Sigmoid colon (tissue), 7 donors: ENCODE data around the gene CCDC116. TPM values are rescaled to one million over a fixed set of nuclear protein-coding genes. Genes with fewer than 3 reads are reported as not detected.

Source experiments
- DNase-seq: peaks from one replicate; pipeline ENCODE4 v3.0.0-alpha.2; 2019
- H3K27ac ChIP-seq, 4 donors: fragments of 200-600 bp; sonication (generic); one replicate each; pipeline ENCODE4 v1.5.1; 2016 to 2019; ENCODE audit warnings: mild to moderate bottlenecking in 1 of 4
- H3K27me3 ChIP-seq, 3 donors: fragments of 200-600 bp; sonication (generic); one replicate each; pipeline ENCODE4 v1.5.1; 2019; ENCODE audit warnings: mild to moderate bottlenecking in 1 of 3
- H3K36me3 ChIP-seq, 4 donors: fragments of 200-600 bp; sonication (generic); one replicate each; pipeline ENCODE4 v1.5.1; 2016 to 2019
- H3K4me1 ChIP-seq, 4 donors: fragments of 200-600 bp; sonication (generic); one replicate each; pipeline ENCODE4 v1.5.1; 2017 to 2019
- H3K4me3 ChIP-seq, 4 donors: fragments of 200-600 bp; sonication (generic); one replicate each; pipeline ENCODE4 v1.5.1; 2017 to 2019; ENCODE audit warnings: mild to moderate bottlenecking in 2 of 4, moderate library complexity in 1 of 4
- H3K9me3 ChIP-seq, 4 donors: fragments of 200-600 bp in 3 of 4; sonication (generic) in 3 of 4; one replicate each; pipeline versions ENCODE4 v1.5.1 to v1.6.1; 2013 to 2019
- CTCF ChIP-seq, 4 experiments: fragments of 450-650 bp in 3 of 4; fragments of 200-600 bp in 1 of 4; IDR thresholded peaks; one replicate each; pipeline ENCODE4 v1.5.1; 2016 to 2019; ENCODE audit warnings: antibody characterized with exemption in 4 of 4, mild to moderate bottlenecking in 3 of 4, moderate library complexity in 2 of 4
- EP300 ChIP-seq, 4 donors: sonication (generic); formaldehyde crosslinking; IDR thresholded peaks; one replicate each; pipeline ENCODE4 v1.6.1; 2017; ENCODE audit warnings: antibody characterized with exemption in 4 of 4
- POLR2A ChIP-seq, 2 donors: fragments of 450-650 bp; IDR thresholded peaks; one replicate each; pipeline ENCODE4 v1.6.1; 2016; ENCODE audit warnings: antibody characterized with exemption in 2 of 2, mild to moderate bottlenecking in 2 of 2, moderate library complexity in 2 of 2
- POLR2AphosphoS5 ChIP-seq, 4 donors: sonication (generic); formaldehyde crosslinking; IDR thresholded peaks; one replicate each; pipeline ENCODE4 v1.6.1; 2017; ENCODE audit warnings: antibody characterized with exemption in 4 of 4
- WGBS, 2 donors: extraction: QIAGEN DNeasy Blood & Tissue Kit; methylation state at CpG; one replicate each; pipeline ENCODE4 v1.1.7; 2013; 5-methylcytosine and 5-hydroxymethylcytosine counted together
- intact Hi-C: fragments of 100-400 bp; cut with DNase I; formaldehyde crosslinking; loops from one replicate; pipeline ENCODE4 v1.15.1; 2023
- polyA plus RNA-seq, 3 donors: library from polyadenylated mRNA; stranded (reverse); fragments of 200-250 nt; gene quantifications; one replicate each; pipeline ENCODE4 v1.2.3, GENCODE V29; 2013
- total RNA-seq, 4 donors: library from RNA; depleted of rRNA; stranded (reverse); fragments of >200 nt; gene quantifications; one replicate each; pipeline ENCODE4 v1.1.0, GENCODE V29; 2016
- donor health status: healthy with polysubstance abuse.
- donor health status: Bipolar disorder and iron deficiency.
- donor health status: healthy.

Gene CCDC116
- total and polyA plus RNA-seq, 7 donors: 0.33 to 2.5 (median 0.41) TPM; not detected in 2

GRCh38 chr22:21665047-21665851, 32.7 kb downstream of the CCDC116 start:
- 69 to 73% methylated on average over 26 of the region's 26 CpGs for WGBS, 2 donors
- Histone ChIP-seq H3K36me3 (peaks cover 0 to 10% (median 0%) of the 10 kb centered on the region in 4 donors), H3K27ac (peak overlapping the region; percentile 90 to 95 (median 92)), H3K27me3 (peaks cover 0 to 3% (median 3%) of the 10 kb centered on the region in 3 donors), H3K9me3 (no peaks in the 10 kb centered on the region), H3K4me3 (peak overlapping the region; percentile 76 to 89 (median 82)), H3K4me1 (peaks cover 0 to 15% (median 12%) of the 10 kb centered on the region in 4 donors)
- DNase-seq: no peak
- TF ChIP-seq POLR2AphosphoS5 (IDR thresholded peaks at IDR 0.05) (no peak), EP300 (IDR thresholded peaks at IDR 0.05) (no peak), CTCF (IDR thresholded peaks at IDR 0.05) (no peak), POLR2A (IDR thresholded peaks at IDR 0.05) (no peak)
- intact Hi-C loops: no loop called here

GRCh38 chr22:21666786-21667185, 34.2 kb downstream of the CCDC116 start:
- peak overlapping the region; percentile 90 to 95 (median 92) for H3K27ac ChIP-seq

GRCh38 chr22:21669026-21669425, 36.5 kb downstream of the CCDC116 start:
- intact Hi-C loops: no loop called here
- no peak for DNase-seq
- Histone ChIP-seq H3K27me3 (no peaks in the 10 kb centered on the region), H3K27ac (no peak overlapping the region), H3K36me3 (peaks cover 10 to 45% (median 25%) of the 10 kb centered on the region in 4 donors), H3K4me1 (peaks cover 0 to 15% (median 12%) of the 10 kb centered on the region in 4 donors), H3K9me3 (no peaks in the 10 kb centered on the region), H3K4me3 (no peak overlapping the region)
- WGBS, 2 donors: 40 to 76% methylated on average over 9 of the region's 9 CpGs
- TF ChIP-seq POLR2A (IDR thresholded peaks at IDR 0.05): no peak
- TF ChIP-seq EP300 (IDR thresholded peaks at IDR 0.05): no peak
- TF ChIP-seq CTCF (IDR thresholded peaks at IDR 0.05): no peak
- no peak for TF ChIP-seq POLR2AphosphoS5 (IDR thresholded peaks at IDR 0.05)

More at GRCh38 chr22:21666786-21667185, 34.2 kb downstream of the CCDC116 start:
- TF ChIP-seq EP300 (IDR thresholded peaks at IDR 0.05): no peak
- TF ChIP-seq POLR2A (IDR thresholded peaks at IDR 0.05): no peak
- no peak for TF ChIP-seq POLR2AphosphoS5 (IDR thresholded peaks at IDR 0.05)
- TF ChIP-seq CTCF (IDR thresholded peaks at IDR 0.05): no peak
- Histone ChIP-seq H3K27me3 (no peaks in the 10 kb centered on the region), H3K4me3 (peak overlapping the region; percentile 76 to 89 (median 82)), H3K9me3 (no peaks in the 10 kb centered on the region), H3K4me1 (peaks cover 0 to 15% (median 12%) of the 10 kb centered on the region in 4 donors), H3K36me3 (peaks cover 0 to 23% (median 7%) of the 10 kb centered on the region in 4 donors)
- DNase-seq: no peak
- intact Hi-C loops: loop anchor here (1.0 kb wide), 1 partner anchor 69 kb away; the partner anchor contains the start of gene YPEL1
- WGBS, 2 donors: 47% methylated on average over 16 of the region's 16 CpGs

- Histone ChIP-seq H3K4me3 (no peak overlapping the region), H3K9me3 (no peaks in the 10 kb centered on the region), H3K36me3 (peaks cover 21 to 65% (median 38%) of the 10 kb centered on the region in 4 donors), H3K27ac (no peak overlapping the region), H3K4me1 (peaks cover 0 to 5% (median 3%) of the 10 kb centered on the region in 4 donors), H3K27me3 (no peaks in the 10 kb centered on the region)
- WGBS, 2 donors: 85 to 91% methylated on average over 6 of the region's 6 CpGs
- no peak for TF ChIP-seq CTCF (IDR thresholded peaks at IDR 0.05)
- TF ChIP-seq POLR2AphosphoS5 (IDR thresholded peaks at IDR 0.05): no peak
- intact Hi-C loops: no loop called here
- no peak for DNase-seq
Measured at GRCh38 chr22:21672107-21672629, 39.6 kb downstream of the CCDC116 start.
